Transverse colon (tissue), 4 donors: ENCODE results near the gene CCDC34. TPM values are rescaled to one million over a fixed set of nuclear protein-coding genes. Genes with fewer than 3 reads are reported as not detected.
A peak's percentile ranks its signal among the peaks of the same experiment; 100 is the strongest.

Experiments
- DNase-seq: peaks from one replicate; pipeline ENCODE4 v3.0.0-alpha.2; 2019
- H3K27ac ChIP-seq, 4 donors: fragments of 200-600 bp; sonication (generic); 2 replicates each; pipeline ENCODE4 v1.5.1; 2016 to 2018; ENCODE audit warnings: inconsistent platforms in 4 of 4
- H3K27me3 ChIP-seq: fragments of 200-600 bp; sonication (generic); 2 replicates; pipeline ENCODE4 v1.5.1; 2017; ENCODE audit warnings: inconsistent platforms
- H3K36me3 ChIP-seq, 4 donors: fragments of 200-600 bp; sonication (generic); 2 replicates each; pipeline ENCODE4 v1.5.1; 2017 to 2019; ENCODE audit warnings: inconsistent platforms in 4 of 4
- H3K4me1 ChIP-seq, 4 donors: fragments of 200-600 bp; sonication (generic); 2 replicates each; pipeline ENCODE4 v1.5.1; 2017 to 2020; ENCODE audit warnings: inconsistent platforms in 4 of 4
- H3K4me3 ChIP-seq, 4 donors: fragments of 200-600 bp; sonication (generic); 1 replicate in 1 of 4; 2 replicates in 3 of 4; pipeline versions ENCODE4 v1.5.1 to v1.6.1; 2017 to 2019; ENCODE audit warnings: inconsistent platforms in 4 of 4
- H3K9me3 ChIP-seq, 2 donors: fragments of 200-600 bp; sonication (generic); 2 replicates each; pipeline ENCODE4 v1.5.1; 2017 to 2019; ENCODE audit warnings: inconsistent platforms in 2 of 2
- CTCF ChIP-seq, 5 experiments: fragments of 200-600 bp in 3 of 5; fragments of 450-650 bp in 2 of 5; sonication (generic) in 3 of 5; IDR thresholded peaks; 1 replicate in 2 of 5; 2 replicates in 3 of 5; pipeline ENCODE4 v1.5.1; 2016 to 2017; ENCODE audit warnings: antibody characterized with exemption in 5 of 5, inconsistent platforms in 3 of 5, mild to moderate bottlenecking in 2 of 5, moderate library complexity in 1 of 5
- EP300 ChIP-seq: sonication (generic); formaldehyde crosslinking; IDR thresholded peaks from one replicate; pipeline ENCODE4 v1.6.1; 2017; ENCODE audit warnings: antibody characterized with exemption, low read depth
- POLR2A ChIP-seq: fragments of 450-650 bp; IDR thresholded peaks from one replicate; pipeline ENCODE4 v1.6.1; 2016; ENCODE audit warnings: antibody characterized with exemption, mild to moderate bottlenecking, moderate library complexity
- POLR2AphosphoS5 ChIP-seq, 3 donors: sonication (generic); formaldehyde crosslinking; IDR thresholded peaks; one replicate each; pipeline ENCODE4 v1.6.1; 2016; ENCODE audit warnings: antibody characterized with exemption in 3 of 3
- WGBS, 2 donors: methylation state at CpG; one replicate each; pipeline ENCODE4 v1.1.5; 2018; ENCODE audit warnings: low coverage in 1 of 2; 5-methylcytosine and 5-hydroxymethylcytosine counted together
- in situ Hi-C, 4 donors: fragments of 200-750 bp; cut with MboI; loops; one replicate each; pipeline versions ENCODE4 v1.15.0 to v1.15.1; 2017; ENCODE audit warnings: low sequenced_read_pairs in 3 of 4, low pct_ligation_motif_present in 1 of 4, low pct_unique_long_range_greater_than_20kb in 1 of 4
- intact Hi-C: fragments of 100-400 bp; cut with DNase I; formaldehyde crosslinking; loops from one replicate; pipeline ENCODE4 v1.15.1; 2023; ENCODE audit warnings: low total_unique reads
- total RNA-seq, 4 donors: library from RNA; depleted of rRNA; stranded (reverse); fragments of >200 nt; gene quantifications; one replicate each; pipeline ENCODE4 v1.1.0, GENCODE V29; 2016

CCDC34 gene
- total RNA-seq, 4 donors from 2014 or later, result 0.40 to 6.8 (median 5.6) TPM; not detected in 1

- H3K27ac ChIP-seq, result peak overlapping the region; percentile 68 to 78 (median 74)
- in situ Hi-C loops, result no loop called here
- H3K4me1 ChIP-seq, result peaks cover 11 to 45% (median 28%) of the 10 kb centered on the region in 4 donors
- H3K27me3 ChIP-seq, result no peaks in the 10 kb centered on the region
- DNase-seq, result no peak
- intact Hi-C loops, result no loop called here
- no peaks in the 10 kb centered on the region for H3K36me3 ChIP-seq
- no peaks in the 10 kb centered on the region for H3K9me3 ChIP-seq
- WGBS, 2 donors, result 57 to 76% methylated on average over 4 to 5 of the region's 5 CpGs
- H3K4me3 ChIP-seq, result no peak overlapping the region
- TF ChIP-seq POLR2A (no peak), CTCF (IDR thresholded peaks at IDR 0.05) (peak in 1 of 5 experiments; percentile 38), POLR2AphosphoS5 (IDR thresholded peaks at IDR 0.05) (peak in 1 of 3 donors; percentile 61)
Measured at GRCh38 chr11:27401833-27402316, 38.9 kb upstream of the CCDC34 start.

DNA sequence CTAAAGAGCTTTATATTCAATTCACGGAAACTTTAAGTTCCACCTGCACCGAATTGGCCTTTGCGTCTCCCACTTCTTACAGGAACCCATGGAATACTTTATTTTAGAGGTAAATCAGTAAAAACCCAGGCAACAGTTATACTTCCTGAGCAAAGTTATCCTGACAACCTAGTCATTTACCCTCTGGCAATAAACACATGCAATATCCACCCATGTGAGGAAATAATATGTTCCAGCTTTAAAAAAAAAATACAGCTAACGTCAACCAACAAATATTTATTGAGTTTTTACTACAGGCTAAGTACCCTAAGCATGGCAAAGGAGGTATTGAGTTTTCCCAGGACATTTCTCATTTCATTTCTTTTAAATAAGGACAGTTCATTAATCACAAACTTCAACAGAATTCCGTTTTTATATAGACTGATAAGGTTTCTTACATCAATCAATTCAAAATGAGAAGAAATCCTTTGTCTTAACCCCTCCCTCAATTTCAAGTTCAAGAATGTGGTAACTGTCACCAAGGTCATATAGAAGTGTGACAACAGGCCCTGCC lies 38.3 kb upstream of the CCDC34 start:
- Histone ChIP-seq H3K36me3 (no peaks in the 10 kb centered on the region), H3K4me3 (no peak overlapping the region), H3K4me1 (peaks cover 16 to 50% (median 31%) of the 10 kb centered on the region in 4 donors), H3K27ac (peak overlapping the region; percentile 68 to 78 (median 74)), H3K27me3 (no peaks in the 10 kb centered on the region), H3K9me3 (no peaks in the 10 kb centered on the region)
- 79 to 83% methylated on average over 5 of the region's 5 CpGs for WGBS, 2 donors
- no peak for DNase-seq
- in situ Hi-C loops, result no loop called here
- TF ChIP-seq EP300, result no peak
- TF ChIP-seq POLR2AphosphoS5 (IDR thresholded peaks at IDR 0.05), result no peak
- TF ChIP-seq CTCF (IDR thresholded peaks at IDR 0.05), result no peak
- no peak for TF ChIP-seq POLR2A
- intact Hi-C loops, result no loop called here

DNA sequence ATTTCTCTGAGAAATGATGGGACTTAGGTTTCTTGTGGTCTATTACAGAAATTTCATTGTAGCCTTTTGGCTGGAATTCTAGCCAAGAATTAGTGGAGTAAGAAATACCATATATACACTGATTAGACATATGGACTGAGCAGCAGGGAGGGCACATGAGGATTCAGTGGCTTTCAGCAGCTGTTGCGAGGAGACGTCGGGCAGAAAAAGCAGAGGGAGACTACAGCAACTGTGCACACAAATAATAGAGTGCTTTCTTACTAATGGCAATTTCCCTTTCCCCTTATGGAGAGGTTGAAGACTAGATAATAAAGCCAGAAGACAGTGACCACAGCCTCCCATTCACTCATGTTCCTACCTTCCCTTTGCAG lies 35.4 kb upstream of the CCDC34 start:
- TF ChIP-seq POLR2AphosphoS5 (IDR thresholded peaks at IDR 0.05), result no peak
- no peak for TF ChIP-seq POLR2A
- TF ChIP-seq EP300, result no peak
- no peak for TF ChIP-seq CTCF (IDR thresholded peaks at IDR 0.05)
- Histone ChIP-seq H3K9me3 (no peaks in the 10 kb centered on the region), H3K4me1 (peaks cover 31 to 76% (median 49%) of the 10 kb centered on the region in 4 donors), H3K4me3 (no peak overlapping the region), H3K27me3 (no peaks in the 10 kb centered on the region), H3K27ac (peak overlapping the region; percentile 74 to 79 (median 79)), H3K36me3 (no peaks in the 10 kb centered on the region)
- 76 to 85% methylated on average over 3 of the region's 3 CpGs for WGBS, 2 donors
- in situ Hi-C loops, result no loop called here
- intact Hi-C loops, result no loop called here
- no peak for DNase-seq

GRCh38 chr11:27397624-27398399 lies 34.8 kb upstream of the CCDC34 start:
- intact Hi-C loops (loop anchor here (2.0 kb wide), 1 partner anchor 25 kb away; no protein-coding TSS in a partner anchor), in situ Hi-C loops (no loop called here)
- no peak overlapping the region for H3K4me3 ChIP-seq
- 55 to 61% methylated on average over 9 of the region's 9 CpGs for WGBS, 2 donors
- peaks cover 27 to 76% (median 50%) of the 10 kb centered on the region in 4 donors for H3K4me1 ChIP-seq
- no peaks in the 10 kb centered on the region for H3K27me3 ChIP-seq
- TF ChIP-seq CTCF (IDR thresholded peaks at IDR 0.05), result peak in 3 of 5 experiments; percentile 14 to 51 (median 35)
- TF ChIP-seq POLR2AphosphoS5 (IDR thresholded peaks at IDR 0.05), result no peak
- TF ChIP-seq POLR2A, result no peak
- H3K36me3 ChIP-seq, result no peaks in the 10 kb centered on the region
- peak overlapping the region; percentile 74 to 79 (median 79) for H3K27ac ChIP-seq
- H3K9me3 ChIP-seq, result no peaks in the 10 kb centered on the region
- DNase-seq, result no peak
